Stimulated activated CD4-positive, alpha-beta T cell treated with anti-CD3 and anti-CD28 coated beads, Interleukin-1b, Interleukin-23, amount 100 ng/mL, for 4 hours (primary cell): ENCODE data around the gene CEP170B.
"Not testable (repeated sequence)": the region's sequence is repeated elsewhere in the genome, so short reads cannot be mapped to it uniquely, and the experiment has no call there.

ENCODE experiments used
- DNase-seq, 2 donors: peaks; one replicate each; pipeline ENCODE4 v3.0.0-alpha.2; 2020; ENCODE audit warnings: low read depth in 2 of 2

CEP170B gene

GRCh38 chr14:104912053-104912452 is 47.0 kb downstream of the CEP170B start:
- DNase-seq, result no peak

GRCh38 chr14:104913435-104913834 is 48.4 kb downstream of the CEP170B start:
- no peak for DNase-seq

DNA sequence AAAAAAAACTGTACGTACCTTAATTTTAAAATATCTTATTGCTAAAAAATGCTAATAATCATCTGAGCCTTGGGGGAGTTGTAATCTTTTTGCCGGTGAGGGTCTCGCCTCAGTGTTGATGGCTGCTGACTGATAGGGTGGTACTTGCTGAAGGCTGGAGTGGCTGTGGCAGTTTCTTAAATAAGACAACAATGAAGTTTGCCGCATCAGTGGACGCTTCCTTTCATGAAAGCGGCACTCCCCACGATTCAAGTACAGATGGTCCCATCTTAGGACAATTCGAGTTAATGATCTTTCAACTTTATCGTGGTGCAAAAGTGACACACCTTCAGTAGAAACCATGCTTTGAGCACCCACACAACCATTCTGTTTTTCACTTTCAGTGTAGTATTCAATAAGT is 52.0 kb downstream of the CEP170B start:
- DNase-seq, result no peak

GRCh38 chr14:104917993-104918392 is 52.9 kb downstream of the CEP170B start:
- DNase-seq, result no peak

GRCh38 chr14:104919152-104919992 is 54.3 kb downstream of the CEP170B start:
- not testable (repeated sequence) for DNase-seq

DNA sequence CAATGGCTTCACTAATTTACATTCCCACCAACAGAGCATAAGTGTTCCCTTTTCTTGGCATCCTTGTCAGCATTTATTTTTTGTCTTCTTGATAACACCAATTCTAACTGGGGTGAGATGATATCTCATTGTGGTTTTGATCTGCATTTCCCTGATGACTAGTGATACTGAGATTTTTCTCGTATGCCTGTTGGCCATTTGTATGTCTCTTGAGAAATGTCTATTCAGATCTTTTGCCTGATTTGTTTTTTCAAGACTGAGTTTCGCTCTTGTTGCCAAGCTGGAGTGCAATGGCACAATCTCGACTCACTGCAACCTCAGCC is 54.9 kb downstream of the CEP170B start:
- no peak for DNase-seq

- no peak for DNase-seq
These were observed 58.8 kb downstream of the CEP170B start for GRCh38 chr14:104923640-104924420.

DNA sequence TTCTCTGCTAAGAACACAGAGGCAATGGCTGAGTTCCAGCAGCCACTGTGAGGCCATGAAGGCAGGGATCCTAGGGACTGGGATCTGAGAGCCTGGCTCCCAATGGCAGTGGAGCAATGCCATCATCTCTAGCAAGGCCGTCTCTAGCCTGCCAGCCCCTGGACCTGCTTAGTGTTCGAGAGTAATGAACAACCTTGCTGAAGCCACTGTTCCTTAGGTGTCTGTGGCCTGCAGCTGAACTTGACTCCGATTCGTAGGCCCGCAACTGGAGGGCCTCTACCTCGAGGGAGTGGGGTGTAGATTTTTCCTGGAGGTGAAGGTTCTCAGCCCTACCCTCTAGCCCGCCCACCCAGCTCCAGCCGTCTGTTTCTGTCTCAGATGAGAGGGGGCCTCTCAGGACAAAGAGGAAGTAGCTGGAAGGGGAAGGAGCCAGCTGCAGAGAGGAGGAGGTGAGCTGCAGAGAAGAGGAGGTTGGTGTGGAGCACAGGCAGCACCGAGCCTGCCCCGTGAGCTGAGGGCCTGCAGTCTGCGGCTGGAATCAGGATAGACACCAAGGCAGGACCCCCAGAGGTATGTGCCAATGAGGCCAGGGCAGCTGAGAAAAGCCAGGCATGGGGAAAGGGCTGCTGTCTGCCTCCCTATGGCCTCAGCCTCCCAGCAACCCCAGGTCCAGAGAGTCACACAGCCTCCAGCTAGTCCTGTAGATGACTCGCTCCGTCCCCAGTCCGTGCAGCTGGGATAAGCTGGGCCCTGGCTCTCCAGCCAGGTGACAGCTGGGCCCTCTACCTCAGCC is 59.5 kb downstream of the CEP170B start, which contains the start of gene PLD4:
TSS of gene PLD4 (plus strand) at position 459 of the 793 bp plus-strand sequence. CDS start 2,262 bp downstream, outside the sequence.
- DNase-seq, result no peak

- no peak for DNase-seq
These were observed 60.3 kb downstream of the CEP170B start for GRCh38 chr14:104925214-104925854.

DNA sequence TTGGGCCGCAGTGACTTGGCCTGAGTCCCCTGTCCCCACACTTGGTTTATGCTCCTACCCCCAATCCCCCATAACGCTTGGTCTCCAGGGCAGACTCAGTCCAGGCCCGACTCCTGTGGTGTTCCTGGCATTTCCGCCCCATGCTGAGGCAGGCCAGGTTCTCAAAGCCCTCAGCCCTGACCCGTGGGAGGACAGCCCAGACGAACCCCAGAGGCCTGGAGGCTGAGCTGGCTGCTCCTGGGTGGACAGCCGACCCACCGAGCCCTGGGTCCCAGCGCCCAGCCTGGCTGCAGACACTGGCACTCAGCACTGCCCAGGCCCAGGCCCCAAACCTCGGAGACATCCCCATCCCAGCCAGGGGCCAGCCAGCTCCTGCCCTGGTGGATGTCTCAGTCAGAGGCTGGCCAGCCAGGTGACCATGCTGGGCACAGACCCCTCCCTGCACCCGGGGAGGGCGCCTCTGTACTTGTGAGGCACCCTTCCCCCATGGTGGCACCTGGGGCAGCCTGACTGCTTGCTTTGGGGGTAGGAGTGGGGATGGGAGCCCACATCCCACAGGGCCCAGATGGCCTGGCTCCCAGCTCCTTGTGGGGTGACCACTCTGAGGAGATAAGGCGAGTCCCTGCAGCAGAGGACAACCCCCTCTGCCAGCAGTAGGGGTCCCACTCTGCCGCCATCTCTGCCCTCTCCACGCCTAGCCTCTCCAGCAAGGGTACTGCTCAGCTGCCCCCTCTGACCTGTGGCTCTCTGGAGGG is 61.0 kb downstream of the CEP170B start:
- DNase-seq, result no peak

- no peak for DNase-seq
These were observed 61.8 kb downstream of the CEP170B start for GRCh38 chr14:104926619-104927431.

DNA sequence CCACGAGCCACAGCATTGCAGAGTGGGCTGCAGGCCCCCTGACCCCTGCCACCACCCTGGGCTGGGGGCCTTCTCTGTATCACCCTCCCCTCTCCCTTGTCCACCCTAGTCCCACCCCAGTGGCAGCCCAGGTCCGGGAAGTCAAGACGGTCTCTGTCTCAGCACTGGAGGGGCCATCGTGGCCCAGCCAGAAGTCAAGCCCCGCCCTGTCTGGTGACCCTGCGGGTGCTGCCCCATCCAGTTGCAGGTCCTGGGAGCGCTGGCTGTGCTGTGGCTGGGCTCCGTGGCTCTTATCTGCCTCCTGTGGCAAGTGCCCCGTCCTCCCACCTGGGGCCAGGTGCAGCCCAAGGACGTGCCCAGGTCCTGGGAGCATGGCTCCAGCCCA is 62.4 kb downstream of the CEP170B start:
- DNase-seq, result no peak

DNA sequence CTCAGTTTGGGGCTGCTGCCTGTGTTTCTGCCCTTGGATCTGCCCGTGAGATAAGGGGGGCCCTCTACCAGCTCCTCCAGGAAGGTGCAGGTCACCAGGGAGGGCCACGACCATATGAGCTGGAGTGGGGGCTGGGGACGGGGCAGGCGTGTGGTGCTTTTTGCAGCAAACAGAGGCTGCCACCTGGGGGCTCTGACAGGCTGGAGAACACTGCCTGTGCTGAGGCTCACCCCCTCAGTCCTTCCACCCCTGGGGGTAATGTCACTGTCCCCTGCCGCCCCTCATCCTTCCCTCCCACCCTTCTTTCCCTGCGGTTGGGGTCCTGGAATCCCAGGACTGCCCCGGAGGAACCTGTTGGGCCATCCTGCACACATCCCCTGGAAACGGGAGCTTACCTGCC is 62.8 kb downstream of the CEP170B start:
- no peak for DNase-seq

GRCh38 chr14:104928391-104929133 is 63.5 kb downstream of the CEP170B start:
- DNase-seq, result no peak

DNA sequence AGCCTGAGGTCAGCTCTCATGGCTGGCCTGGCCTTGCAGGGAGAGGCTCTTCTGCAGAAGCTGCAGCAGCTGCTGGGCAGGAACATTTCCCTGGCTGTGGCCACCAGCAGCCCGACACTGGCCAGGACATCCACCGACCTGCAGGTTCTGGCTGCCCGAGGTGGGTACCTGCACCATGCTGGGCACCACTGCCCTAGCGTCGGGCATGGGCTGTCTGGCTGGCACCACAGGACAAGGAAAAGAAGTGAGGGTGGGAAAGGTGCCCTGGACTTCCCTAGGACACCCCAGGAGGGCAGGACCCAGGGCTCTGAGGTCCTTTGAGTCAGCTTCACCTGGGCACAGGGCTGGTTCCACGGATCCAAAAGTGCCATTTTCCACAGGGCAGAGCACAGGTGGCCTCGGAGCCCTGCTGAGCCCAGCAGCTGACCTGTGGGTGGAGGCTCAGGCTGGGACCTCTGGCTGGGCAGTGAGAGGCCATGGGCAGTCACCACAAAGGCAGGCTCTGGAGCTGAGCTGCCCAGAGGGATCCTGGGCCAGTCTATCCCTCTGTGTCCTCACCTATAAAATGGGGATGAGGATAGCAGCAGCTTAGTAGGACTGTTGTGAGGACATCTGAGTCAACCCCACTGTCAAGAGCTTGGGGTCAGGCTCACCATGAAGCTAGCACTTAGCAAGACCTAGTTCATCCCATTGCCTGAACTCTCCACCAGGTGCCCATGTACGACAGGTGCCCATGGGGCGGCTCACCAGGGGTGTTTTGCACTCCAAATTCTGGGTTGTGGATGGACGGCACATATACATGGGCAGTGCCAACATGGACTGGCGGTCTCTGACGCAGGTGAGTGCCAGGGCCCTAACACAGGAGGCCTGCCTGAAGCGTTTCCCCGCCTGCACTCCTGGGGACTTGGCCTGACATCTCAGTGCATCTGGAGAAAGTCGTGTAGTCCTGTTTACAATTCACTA is 64.5 kb downstream of the CEP170B start:
- DNase-seq, result no peak

DNA sequence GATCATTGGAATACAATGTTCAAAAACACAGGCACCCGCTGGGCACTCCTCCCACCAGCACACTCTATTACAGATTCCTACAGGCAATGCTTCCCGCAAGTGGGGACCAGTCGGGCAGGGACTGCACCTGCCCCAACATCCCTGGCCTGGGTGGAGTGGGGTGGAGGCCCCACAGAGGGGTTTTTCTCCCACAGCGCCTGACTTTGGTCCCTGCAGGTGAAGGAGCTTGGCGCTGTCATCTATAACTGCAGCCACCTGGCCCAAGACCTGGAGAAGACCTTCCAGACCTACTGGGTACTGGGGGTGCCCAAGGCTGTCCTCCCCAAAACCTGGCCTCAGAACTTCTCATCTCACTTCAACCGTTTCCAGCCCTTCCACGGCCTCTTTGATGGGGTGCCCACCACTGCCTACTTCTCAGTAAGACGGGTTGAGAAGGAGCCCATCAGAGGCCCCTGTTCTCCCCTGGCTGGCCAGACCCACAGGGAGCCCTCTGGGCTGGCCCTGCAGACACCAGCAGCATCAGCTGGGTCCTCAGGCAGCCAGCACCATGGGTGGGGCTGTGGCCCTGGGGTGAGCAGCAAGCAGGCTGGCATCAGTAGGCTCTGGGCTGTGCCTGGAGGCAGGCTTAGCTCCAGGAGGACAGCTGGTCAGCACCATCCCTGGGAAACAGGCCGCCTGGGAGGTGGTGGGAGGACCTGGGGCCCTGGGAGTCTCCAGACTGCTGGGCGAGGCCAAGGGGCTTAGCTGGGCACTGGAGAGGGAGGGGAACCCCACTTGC is 65.6 kb downstream of the CEP170B start:
- DNase-seq, result no peak

- DNase-seq, result no peak
These were observed 66.3 kb downstream of the CEP170B start for GRCh38 chr14:104931304-104931770.
